OCI-LY7 (cell line): ENCODE data around the gene MEP1A. TPM values are rescaled to one million over a fixed set of nuclear protein-coding genes. Genes with fewer than 3 reads are reported as not detected.

Source experiments
- BruUV-seq: library from RNA; stranded (reverse); fragments of 400-500 nt; replicated peaks from 2 replicates; lab custom pipeline; 2021; lab: Mats Ljungman, UMichigan
- CTCF ChIA-PET: fragments of 300-600 bp; sonication (Branson Sonifier 250); formaldehyde crosslinking; loops from one replicate; lab custom pipeline; 2022; ENCODE audit warnings: antibody characterized with exemption; ENCODE audit not compliant: unreplicated experiment; lab: Charles Lee
- POLR2A ChIA-PET: fragments of 300-600 bp; sonication (Branson Sonifier 250); formaldehyde crosslinking; loops from one replicate; lab custom pipeline; 2022; ENCODE audit warnings: antibody characterized with exemption; lab: Charles Lee
- DNase-seq: peaks from one replicate; pipeline ENCODE4 v3.0.0-alpha.2; 2015; ENCODE audit warnings: low spot score
- H2AFZ ChIP-seq: fragments of 200-600 bp; sonication (generic), shearing (Covaris generic); 2 replicates; pipeline ENCODE4 v1.6.1; 2014; ENCODE audit warnings: mild to moderate bottlenecking, antibody characterized with exemption, low read length, moderate library complexity
- H3K27ac ChIP-seq: fragments of 200-600 bp; sonication (generic); 2 replicates; pipeline ENCODE4 v1.5.1; 2014; ENCODE audit warnings: mixed run types, low read depth, mild to moderate bottlenecking, moderate library complexity, low read length, inconsistent platforms; ENCODE audit not compliant: poor library complexity, severe bottlenecking
- H3K36me3 ChIP-seq: fragments of 200-600 bp; sonication (generic); 2 replicates; pipeline ENCODE4 v1.6.1; 2014; ENCODE audit warnings: mild to moderate bottlenecking, antibody characterized with exemption, low read length, moderate library complexity, mixed read lengths; ENCODE audit not compliant: insufficient read depth
- H3K4me1 ChIP-seq: fragments of 200-600 bp; sonication (generic); 2 replicates; pipeline ENCODE4 v1.5.1; 2014; ENCODE audit warnings: mild to moderate bottlenecking, low read length; ENCODE audit not compliant: insufficient read depth, poor library complexity, severe bottlenecking
- H3K4me2 ChIP-seq: fragments of 200-600 bp; sonication (generic); 2 replicates; pipeline ENCODE4 v1.6.1; 2014; ENCODE audit warnings: mild to moderate bottlenecking, low read length
- H3K4me3 ChIP-seq: fragments of 200-600 bp; sonication (generic); 2 replicates; pipeline ENCODE4 v1.5.1; 2014; ENCODE audit warnings: mild to moderate bottlenecking, low read depth, low read length; ENCODE audit not compliant: poor library complexity, severe bottlenecking
- H3K79me2 ChIP-seq: fragments of 200-600 bp; sonication (generic); 2 replicates; pipeline ENCODE4 v1.6.1; 2016; ENCODE audit warnings: low read depth, mild to moderate bottlenecking, low read length, moderate library complexity, mixed read lengths; ENCODE audit not compliant: insufficient read depth
- H3K9me2 ChIP-seq: fragments of 200-600 bp; sonication (generic); 2 replicates; pipeline ENCODE4 v1.6.1; 2016; ENCODE audit warnings: mild to moderate bottlenecking, low read length, mixed read lengths; ENCODE audit not compliant: insufficient read depth
- H3K9me3 ChIP-seq: fragments of 200-600 bp; sonication (generic); 2 replicates; pipeline ENCODE4 v1.6.1; 2014; ENCODE audit warnings: mild to moderate bottlenecking, mixed run types, low read length, mixed read lengths
- H4K20me1 ChIP-seq: fragments of 200-600 bp; sonication (generic); 2 replicates; pipeline ENCODE4 v1.6.1; 2014; ENCODE audit warnings: mild to moderate bottlenecking, antibody characterized with exemption, low read length, moderate library complexity, mixed read lengths; ENCODE audit not compliant: insufficient read depth
- EZH2phosphoT487 ChIP-seq: fragments of 200-600 bp; sonication (generic); IDR thresholded peaks from 2 replicates; pipeline ENCODE4 v1.6.1; 2018; ENCODE audit warnings: low read depth, borderline replicate concordance, mild to moderate bottlenecking, mixed run types, antibody characterized with exemption, low read length, moderate library complexity, mixed read lengths
- intact Hi-C: fragments of 100-400 bp; cut with micrococcal nuclease; formaldehyde crosslinking; loops from one replicate; pipeline ENCODE4 v1.10.0; 2022; ENCODE audit not compliant: unreplicated experiment
- total RNA-seq, 2 experiments: library from RNA; depleted of rRNA in 1 of 2; stranded (reverse); fragments of >200 nt in 1 of 2; shearing (Covaris generic) in 1 of 2; gene quantifications; 2 replicates each; pipeline ENCODE4 v1.2.3, GENCODE V29; 2014 to 2022
- TF ChIP-seq, protein P1 (sequence below): fragments of 200-600 bp; sonication (generic); conservative IDR thresholded peaks from 2 replicates; pipeline ENCODE4 v1.5.1; 2014; ENCODE audit warnings: mild to moderate bottlenecking, antibody characterized with exemption, low read length, moderate library complexity, mixed read lengths

The MEP1A gene
- total RNA-seq, 2 experiments from 2014 or later, result not detected

DNA sequence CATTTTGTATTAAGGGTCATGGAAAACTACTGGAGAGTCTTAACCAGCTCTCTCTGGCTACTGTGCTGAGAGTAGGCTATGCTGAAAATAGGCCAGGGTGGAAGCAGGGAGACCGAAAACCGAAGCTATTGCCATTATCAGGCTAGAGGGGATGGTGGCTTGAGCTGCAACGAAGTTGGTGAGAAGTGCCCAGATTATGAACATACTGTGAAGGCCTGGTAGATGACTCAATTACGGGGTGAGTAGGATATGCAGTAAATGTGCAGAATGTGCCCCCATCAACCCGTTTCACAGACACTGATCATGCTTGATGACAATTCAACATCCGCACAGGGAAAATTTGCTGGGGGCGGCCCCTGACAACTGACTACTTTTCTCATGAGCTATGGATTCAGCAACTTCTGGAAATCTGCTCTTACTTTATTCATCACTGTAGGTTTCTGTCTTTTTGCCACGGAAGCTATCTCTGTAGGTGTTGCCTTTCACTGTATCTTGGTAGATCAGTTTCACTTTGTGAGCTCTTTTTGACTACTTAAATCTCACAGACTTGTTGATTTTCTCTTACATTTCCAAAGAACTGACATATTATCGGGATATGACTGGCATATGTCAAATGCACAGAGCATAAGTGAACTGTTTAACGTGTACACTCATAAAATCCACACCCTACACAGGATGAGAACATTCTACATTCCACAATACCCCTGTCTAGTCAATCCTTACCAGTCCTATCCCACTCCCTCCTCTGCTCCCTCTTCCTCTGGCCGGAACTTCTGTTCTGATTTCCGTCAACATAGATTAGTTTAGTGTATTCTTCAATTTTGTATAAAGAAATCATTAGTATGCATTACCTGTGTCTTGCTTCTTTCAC is 15.5 kb upstream of the MEP1A start:
- Histone ChIP-seq H3K27ac (no peak overlapping the region), H2AFZ (no peak overlapping the region), H3K36me3 (no peaks in the 10 kb centered on the region), H3K4me2 (no peak overlapping the region), H4K20me1 (no peaks in the 10 kb centered on the region), H3K4me1 (no peaks in the 10 kb centered on the region), H3K79me2 (no peaks in the 10 kb centered on the region), H3K9me2 (no peaks in the 10 kb centered on the region), H3K9me3 (no peaks in the 10 kb centered on the region), H3K4me3 (no peak overlapping the region)
- no peak for TF ChIP-seq EZH2phosphoT487
- TF ChIP-seq, protein P1, sequence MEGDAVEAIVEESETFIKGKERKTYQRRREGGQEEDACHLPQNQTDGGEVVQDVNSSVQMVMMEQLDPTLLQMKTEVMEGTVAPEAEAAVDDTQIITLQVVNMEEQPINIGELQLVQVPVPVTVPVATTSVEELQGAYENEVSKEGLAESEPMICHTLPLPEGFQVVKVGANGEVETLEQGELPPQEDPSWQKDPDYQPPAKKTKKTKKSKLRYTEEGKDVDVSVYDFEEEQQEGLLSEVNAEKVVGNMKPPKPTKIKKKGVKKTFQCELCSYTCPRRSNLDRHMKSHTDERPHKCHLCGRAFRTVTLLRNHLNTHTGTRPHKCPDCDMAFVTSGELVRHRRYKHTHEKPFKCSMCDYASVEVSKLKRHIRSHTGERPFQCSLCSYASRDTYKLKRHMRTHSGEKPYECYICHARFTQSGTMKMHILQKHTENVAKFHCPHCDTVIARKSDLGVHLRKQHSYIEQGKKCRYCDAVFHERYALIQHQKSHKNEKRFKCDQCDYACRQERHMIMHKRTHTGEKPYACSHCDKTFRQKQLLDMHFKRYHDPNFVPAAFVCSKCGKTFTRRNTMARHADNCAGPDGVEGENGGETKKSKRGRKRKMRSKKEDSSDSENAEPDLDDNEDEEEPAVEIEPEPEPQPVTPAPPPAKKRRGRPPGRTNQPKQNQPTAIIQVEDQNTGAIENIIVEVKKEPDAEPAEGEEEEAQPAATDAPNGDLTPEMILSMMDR, result no peak
- CTCF ChIA-PET, result interaction anchor here (0.6 kb wide), 1 partner anchor 18 kb away, joined by 3 read pairs; no protein-coding TSS in a partner anchor
- BruUV-seq, result no TSS peak
- POLR2A ChIA-PET, result interaction anchor here (1.6 kb wide), 1 partner anchor 12 kb away, joined by 3 read pairs; no protein-coding TSS in a partner anchor
- DNase-seq, result no peak
- intact Hi-C loops, result no loop called here

DNA sequence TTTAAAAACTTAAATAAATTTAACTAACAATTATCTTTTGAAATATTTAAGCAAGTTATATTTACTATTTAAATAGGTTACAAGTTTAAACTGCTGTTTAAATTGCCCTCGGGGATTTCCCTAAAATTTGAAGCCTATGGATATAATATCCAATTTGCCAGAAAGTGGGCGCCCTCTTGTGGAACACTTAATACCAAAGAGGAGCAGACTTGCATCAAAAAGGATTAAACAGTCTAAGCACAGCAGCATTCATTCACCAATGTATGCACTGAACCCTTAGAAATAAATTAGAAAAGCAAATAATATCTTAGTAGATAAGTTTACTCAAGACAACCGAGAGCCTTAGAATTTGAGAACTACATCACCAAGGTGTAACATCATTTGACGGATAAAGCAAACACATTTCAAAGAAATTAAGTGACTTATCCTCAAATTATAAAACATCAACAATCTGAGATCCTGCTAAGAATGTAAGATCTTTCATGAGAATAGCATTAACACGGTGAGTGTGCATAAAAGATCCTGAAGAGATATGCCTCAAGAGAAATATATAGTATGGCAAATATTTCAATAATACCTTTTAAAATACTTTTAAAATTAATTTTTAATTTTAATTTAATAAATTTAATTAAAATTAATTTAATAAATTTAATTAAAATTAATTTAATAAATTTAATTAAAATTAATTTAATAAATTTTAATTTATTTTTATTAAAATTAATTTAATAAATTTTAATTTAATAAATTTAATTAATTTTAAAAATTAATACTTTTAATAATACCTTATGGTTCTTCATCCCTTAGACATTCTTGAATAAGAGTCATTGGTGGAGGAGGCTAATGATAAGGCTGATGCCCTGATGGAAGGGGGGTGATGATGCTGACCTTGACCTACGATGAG is 11.5 kb upstream of the MEP1A start:
- no peaks in the 10 kb centered on the region for H3K36me3 ChIP-seq
- intact Hi-C loops, result loop anchor here (1.0 to 10.0 kb wide), 4 partner anchors 155 to 687 kb away; no protein-coding TSS in a partner anchor
- no peak overlapping the region for H2AFZ ChIP-seq
- POLR2A ChIA-PET, result no interaction called here
- DNase-seq, result peak; percentile 72
- no peak overlapping the region for H3K4me3 ChIP-seq
- H3K79me2 ChIP-seq, result no peaks in the 10 kb centered on the region
- no peak overlapping the region for H3K4me2 ChIP-seq
- CTCF ChIA-PET, result no interaction called here
- H3K9me2 ChIP-seq, result no peaks in the 10 kb centered on the region
- BruUV-seq, result no TSS peak
- no peaks in the 10 kb centered on the region for H4K20me1 ChIP-seq
- TF ChIP-seq, protein P1, result peak; percentile 98
- no peak for TF ChIP-seq EZH2phosphoT487
- H3K9me3 ChIP-seq, result no peaks in the 10 kb centered on the region
- no peak overlapping the region for H3K27ac ChIP-seq
- H3K4me1 ChIP-seq, result no peaks in the 10 kb centered on the region
